WERI-Rb-1 (cell line): Measurements from ENCODE around the gene PPP2R2C.

Source experiments
- DNase-seq: peaks from one replicate; pipeline ENCODE4 v3.0.0-alpha.2; 2020
- H3K27ac ChIP-seq: fragments of 250-450 bp; sonication (Bioruptor Pico); 2 replicates; pipeline ENCODE4 v1.5.1; 2020; ENCODE audit warnings: mild to moderate bottlenecking, moderate library complexity
- H3K27me3 ChIP-seq: fragments of 250-450 bp; sonication (Bioruptor Pico); 2 replicates; pipeline ENCODE4 v1.5.1; 2021; ENCODE audit warnings: mild to moderate bottlenecking, low read depth, moderate library complexity; ENCODE audit not compliant: insufficient read depth, severe bottlenecking
- H3K36me3 ChIP-seq: fragments of 250-450 bp; sonication (Bioruptor Pico); 2 replicates; pipeline ENCODE4 v1.5.1; 2020; ENCODE audit warnings: mild to moderate bottlenecking, moderate library complexity
- H3K4me3 ChIP-seq: 2 replicates; pipeline ENCODE4 v1.5.1; 2011; ENCODE audit warnings: low read depth, mild to moderate bottlenecking, control low read depth, low read length
- H3K9me3 ChIP-seq: fragments of 250-450 bp; sonication (Bioruptor Pico); 2 replicates; pipeline ENCODE4 v1.5.1; 2021; ENCODE audit warnings: mild to moderate bottlenecking, moderate library complexity; ENCODE audit not compliant: severe bottlenecking
- CTCF ChIP-seq: IDR thresholded peaks from 2 replicates; pipeline ENCODE4 v1.5.1; 2011; ENCODE audit warnings: low read depth, mild to moderate bottlenecking, control low read depth, inconsistent platforms, low read length

The PPP2R2C gene

DNA sequence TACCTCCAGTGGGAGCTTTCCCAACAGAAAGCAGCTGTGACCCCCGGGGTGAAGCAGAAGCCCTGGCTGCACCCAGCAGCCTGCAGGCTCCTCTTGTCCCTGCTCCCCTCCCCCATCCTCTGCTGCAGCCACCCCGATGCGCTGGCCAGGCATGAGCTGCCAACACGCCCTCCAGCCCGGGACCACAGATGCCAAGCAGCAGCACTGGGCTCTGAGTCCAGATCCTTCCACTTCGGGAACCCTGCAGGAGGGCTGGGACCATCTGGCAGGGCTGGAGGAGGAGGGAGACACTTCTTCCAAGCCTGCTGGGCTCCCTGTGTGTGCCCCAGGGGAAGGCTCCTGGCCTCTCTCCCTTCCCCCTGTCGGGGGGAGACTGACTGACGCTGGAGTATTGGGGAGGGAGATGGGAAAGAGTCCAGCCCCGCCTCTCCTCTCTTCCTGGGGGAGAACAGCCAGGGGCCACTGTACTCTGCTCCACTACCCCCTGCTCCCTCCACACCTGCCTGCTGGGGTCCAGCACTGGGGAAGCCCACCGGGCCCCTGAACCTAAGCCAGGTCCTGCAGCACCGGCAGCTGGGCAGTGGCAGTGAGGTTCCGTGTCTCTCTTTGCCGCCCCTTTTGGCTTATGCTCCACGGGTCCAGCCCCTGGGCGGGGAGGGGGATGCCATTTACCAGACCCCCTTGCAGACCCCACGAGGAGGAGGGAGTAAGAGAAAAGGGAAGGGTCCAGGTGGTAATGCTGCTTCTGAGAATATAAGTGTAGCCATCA lies 55.7 kb downstream of the PPP2R2C start:
- peak; percentile 68 for DNase-seq

GRCh38 chr4:6415031-6415705 lies 57.2 kb downstream of the PPP2R2C start:
- H3K9me3 ChIP-seq = no peaks in the 10 kb centered on the region
- TF ChIP-seq CTCF = no peak
- no peaks in the 10 kb centered on the region for H3K27me3 ChIP-seq
- no peak overlapping the region for H3K27ac ChIP-seq
- H3K36me3 ChIP-seq = no peaks in the 10 kb centered on the region
- H3K4me3 ChIP-seq = no peak overlapping the region
- no peak for DNase-seq

More for the DNA sequence above, 55.7 kb downstream of the PPP2R2C start:
- Histone ChIP-seq H3K4me3 (no peak overlapping the region), H3K36me3 (no peaks in the 10 kb centered on the region; the same call in 1 of the 2 replicates), H3K9me3 (no peaks in the 10 kb centered on the region), H3K27me3 (no peaks in the 10 kb centered on the region), H3K27ac (peak overlapping the region; percentile 36; the same call in 1 of the 2 replicates)
- no peak for TF ChIP-seq CTCF

GRCh38 chr4:6414578-6414977 lies 57.8 kb downstream of the PPP2R2C start:
- no peaks in the 10 kb centered on the region for H3K9me3 ChIP-seq
- no peaks in the 10 kb centered on the region for H3K27me3 ChIP-seq
- no peak overlapping the region for H3K27ac ChIP-seq
- no peaks in the 10 kb centered on the region for H3K36me3 ChIP-seq
- DNase-seq = no peak
- H3K4me3 ChIP-seq = no peak overlapping the region
- no peak for TF ChIP-seq CTCF

DNA sequence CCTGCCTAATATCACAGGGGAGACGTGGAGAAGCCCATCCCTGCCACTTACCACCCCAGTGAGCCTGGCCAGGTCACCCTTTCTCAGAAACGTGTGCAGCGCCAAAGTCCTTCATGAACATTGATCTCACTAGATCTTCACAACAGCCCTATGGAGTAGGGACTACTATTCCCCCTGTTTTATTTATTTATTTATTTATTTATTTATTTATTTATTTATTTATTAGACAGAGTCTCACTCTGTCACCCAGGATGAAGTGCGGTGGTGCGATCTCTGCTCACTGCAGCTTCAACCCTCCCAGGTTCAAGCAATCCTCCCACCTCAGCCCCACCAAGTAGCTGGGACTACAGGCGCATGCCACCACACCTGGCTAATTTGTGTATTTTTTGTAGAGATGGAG lies 61.8 kb downstream of the PPP2R2C start:
- H3K27ac ChIP-seq = no peak overlapping the region
- H3K36me3 ChIP-seq = no peaks in the 10 kb centered on the region
- H3K27me3 ChIP-seq = no peaks in the 10 kb centered on the region
- no peak for TF ChIP-seq CTCF
- no peak for DNase-seq
- H3K4me3 ChIP-seq = no peak overlapping the region
- H3K9me3 ChIP-seq = no peaks in the 10 kb centered on the region

GRCh38 chr4:6410068-6410467 lies 62.3 kb downstream of the PPP2R2C start:
- Histone ChIP-seq H3K9me3 (no peaks in the 10 kb centered on the region), H3K36me3 (no peaks in the 10 kb centered on the region), H3K27ac (no peak overlapping the region), H3K27me3 (no peaks in the 10 kb centered on the region), H3K4me3 (no peak overlapping the region)
- TF ChIP-seq CTCF = no peak
- no peak for DNase-seq

DNA sequence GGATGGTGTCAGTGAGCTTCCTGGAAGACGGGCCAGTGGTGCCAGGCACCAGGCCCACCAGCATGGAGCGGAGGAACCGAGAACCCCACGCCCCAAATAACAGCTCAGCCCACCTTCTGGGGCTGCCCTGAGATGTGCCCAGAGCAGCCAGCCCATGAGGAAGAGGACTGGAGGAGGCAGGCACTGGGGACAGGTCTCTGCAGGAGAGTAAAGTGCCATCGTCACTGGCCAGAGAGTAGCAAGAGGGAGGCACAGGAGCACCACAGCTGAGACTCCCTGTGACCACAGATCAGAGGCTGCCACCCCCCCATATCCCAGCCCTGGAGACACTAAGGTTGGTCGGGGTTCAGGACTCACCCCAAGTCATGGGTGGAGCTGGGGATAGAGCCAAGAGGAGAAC lies 63.0 kb downstream of the PPP2R2C start:
- Histone ChIP-seq H3K36me3 (no peaks in the 10 kb centered on the region), H3K27ac (no peak overlapping the region), H3K9me3 (no peaks in the 10 kb centered on the region), H3K4me3 (no peak overlapping the region), H3K27me3 (no peaks in the 10 kb centered on the region)
- DNase-seq = no peak
- TF ChIP-seq CTCF = no peak
